ENCODE results near the gene SLC25A39. TPM values are rescaled to one million over a fixed set of nuclear protein-coding genes. Genes with fewer than 3 reads are reported as not detected.
A peak's percentile ranks its signal among the peaks of the same experiment; 100 is the strongest.

Gene SLC25A39
- total and polyA plus RNA-seq, 8 donors = 42.0 to 351 (median 134) TPM

- no peaks in the 10 kb centered on the region for H3K9me3 ChIP-seq
- intact Hi-C loops (cut with DNase I; ENCODE audit: low total_unique reads) = no loop called here
- TF ChIP-seq CTCF (IDR thresholded peaks at IDR 0.05) (no peak), POLR2AphosphoS5 (IDR thresholded peaks at IDR 0.05) (no peak), EP300 (IDR thresholded peaks at IDR 0.05) (no peak), POLR2A (IDR thresholded peaks at IDR 0.05) (no peak)
- peak overlapping the region; percentile 42 to 50 (median 46) for H3K4me3 ChIP-seq
- peaks cover 0 to 10% (median 0%) of the 10 kb centered on the region in 3 donors for H3K27me3 ChIP-seq
- H3K36me3 ChIP-seq = peaks cover 38 to 51% (median 49%) of the 10 kb centered on the region in 4 donors
- no peak for DNase-seq
- 50 to 68% (median 58%) methylated on average over 11 to 22 of the region's 22 CpGs for WGBS, 5 donors
- peaks cover 0 to 27% (median 6%) of the 10 kb centered on the region in 4 donors for H3K4me1 ChIP-seq
- H3K27ac ChIP-seq = peak overlapping the region in 1 of 5 donors; percentile 67
Observed at GRCh38 chr17:44352828-44353671, 28.4 kb upstream of the SLC25A39 start.

DNA sequence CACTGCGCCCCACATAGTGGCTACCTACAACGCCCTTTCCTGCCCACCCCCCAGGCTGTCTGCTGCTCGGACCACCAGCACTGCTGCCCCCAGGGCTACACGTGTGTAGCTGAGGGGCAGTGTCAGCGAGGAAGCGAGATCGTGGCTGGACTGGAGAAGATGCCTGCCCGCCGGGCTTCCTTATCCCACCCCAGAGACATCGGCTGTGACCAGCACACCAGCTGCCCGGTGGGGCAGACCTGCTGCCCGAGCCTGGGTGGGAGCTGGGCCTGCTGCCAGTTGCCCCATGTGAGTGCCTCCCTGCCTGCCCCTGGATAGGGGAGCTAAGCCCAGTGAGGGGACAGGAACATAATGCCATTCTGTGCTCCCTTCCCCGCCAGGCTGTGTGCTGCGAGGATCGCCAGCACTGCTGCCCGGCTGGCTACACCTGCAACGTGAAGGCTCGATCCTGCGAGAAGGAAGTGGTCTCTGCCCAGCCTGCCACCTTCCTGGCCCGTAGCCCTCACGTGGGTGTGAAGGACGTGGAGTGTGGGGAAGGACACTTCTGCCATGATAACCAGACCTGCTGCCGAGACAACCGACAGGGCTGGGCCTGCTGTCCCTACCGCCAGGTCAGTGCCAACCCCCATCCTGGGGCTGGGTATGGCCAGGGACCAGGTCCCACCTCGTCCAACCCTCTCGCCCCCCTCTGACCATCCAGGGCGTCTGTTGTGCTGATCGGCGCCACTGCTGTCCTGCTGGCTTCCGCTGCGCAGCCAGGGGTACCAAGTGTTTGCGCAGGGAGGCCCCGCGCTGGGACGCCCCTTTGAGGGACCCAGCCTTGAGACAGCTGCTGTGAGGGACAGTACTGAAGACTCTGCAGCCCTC, 27.6 kb upstream of the SLC25A39 start:
- 78 to 87% (median 87%) methylated on average over 26 to 36 of the region's 36 CpGs for WGBS, 5 donors
- peaks cover 38 to 51% (median 49%) of the 10 kb centered on the region in 4 donors for H3K36me3 ChIP-seq
- no peak overlapping the region for H3K27ac ChIP-seq
- intact Hi-C loops (cut with DNase I; ENCODE audit: low total_unique reads) = no loop called here
- no peak overlapping the region for H3K4me3 ChIP-seq
- H3K4me1 ChIP-seq = peaks cover 0 to 35% (median 6%) of the 10 kb centered on the region in 4 donors
- no peak for DNase-seq
- peaks cover 0 to 10% (median 0%) of the 10 kb centered on the region in 3 donors for H3K27me3 ChIP-seq
- TF ChIP-seq CTCF (IDR thresholded peaks at IDR 0.05) (no peak), EP300 (IDR thresholded peaks at IDR 0.05) (no peak), POLR2AphosphoS5 (IDR thresholded peaks at IDR 0.05) (no peak), POLR2A (IDR thresholded peaks at IDR 0.05) (no peak)
- no peaks in the 10 kb centered on the region for H3K9me3 ChIP-seq

- no peak for TF ChIP-seq POLR2AphosphoS5 (IDR thresholded peaks at IDR 0.05)
- no peak for TF ChIP-seq POLR2A (IDR thresholded peaks at IDR 0.05)
- Histone ChIP-seq H3K36me3 (peaks cover 38 to 51% (median 49%) of the 10 kb centered on the region in 4 donors), H3K4me3 (no peak overlapping the region), H3K4me1 (peaks cover 2 to 43% (median 10%) of the 10 kb centered on the region in 4 donors), H3K9me3 (no peaks in the 10 kb centered on the region), H3K27ac (no peak overlapping the region), H3K27me3 (peaks cover 0 to 10% (median 0%) of the 10 kb centered on the region in 3 donors)
- no peak for DNase-seq
- 80 to 94% (median 93%) methylated on average over 2 to 8 of the region's 8 CpGs for WGBS, 5 donors
- intact Hi-C loops (cut with DNase I; ENCODE audit: low total_unique reads) = no loop called here
Observed at GRCh38 chr17:44351464-44351863, 26.8 kb upstream of the SLC25A39 start.

GRCh38 chr17:44350733-44351226, 26.2 kb upstream of the SLC25A39 start:
- H3K36me3 ChIP-seq = peaks cover 38 to 51% (median 49%) of the 10 kb centered on the region in 4 donors
- H3K27ac ChIP-seq = no peak overlapping the region
- H3K9me3 ChIP-seq = no peaks in the 10 kb centered on the region
- no peak overlapping the region for H3K4me3 ChIP-seq
- peak; percentile 75 to 88 for DNase-seq
- peaks cover 9 to 50% (median 15%) of the 10 kb centered on the region in 4 donors for H3K4me1 ChIP-seq
- peaks cover 0 to 10% (median 0%) of the 10 kb centered on the region in 3 donors for H3K27me3 ChIP-seq
- intact Hi-C loops (cut with DNase I; ENCODE audit: low total_unique reads) = no loop called here
- WGBS, 5 donors = 56 to 67% (median 60%) methylated on average over 3 to 6 of the region's 6 CpGs
- TF ChIP-seq POLR2AphosphoS5 (IDR thresholded peaks at IDR 0.05) (no peak), POLR2A (IDR thresholded peaks at IDR 0.05) (no peak), CTCF (IDR thresholded peaks at IDR 0.05) (peak in 5 of 7 experiments; percentile 43 to 81 (median 66)), EP300 (IDR thresholded peaks at IDR 0.05) (no peak)
